ENCODE measurements around the gene FMNL2.

FMNL2 gene

GRCh38 chr2:152406119-152406835 lies 71.3 kb downstream of the FMNL2 start:
- DNase-seq = no peak

DNA sequence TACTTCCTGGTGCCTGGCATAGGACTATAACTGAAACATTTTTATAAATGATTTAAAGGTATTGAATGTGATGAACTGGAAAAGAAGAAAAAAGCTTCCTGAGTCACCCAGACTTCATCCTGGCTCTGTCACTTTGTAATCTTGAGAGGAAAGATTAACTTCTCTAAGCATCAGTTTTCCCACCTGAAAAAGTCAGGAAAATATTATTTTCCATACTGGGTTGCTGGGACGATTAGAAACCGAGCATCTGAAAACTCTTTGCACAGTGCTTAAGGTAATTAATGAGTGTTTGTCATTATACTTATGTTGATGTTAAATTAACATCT lies 71.8 kb downstream of the FMNL2 start:
- DNase-seq = no peak

GRCh38 chr2:152407204-152407721 lies 72.3 kb downstream of the FMNL2 start:
- no peak for DNase-seq

- no peak for DNase-seq
Observed at GRCh38 chr2:152407806-152408205, 72.8 kb downstream of the FMNL2 start.

GRCh38 chr2:152408254-152408653 lies 73.3 kb downstream of the FMNL2 start:
- no peak for DNase-seq

DNA sequence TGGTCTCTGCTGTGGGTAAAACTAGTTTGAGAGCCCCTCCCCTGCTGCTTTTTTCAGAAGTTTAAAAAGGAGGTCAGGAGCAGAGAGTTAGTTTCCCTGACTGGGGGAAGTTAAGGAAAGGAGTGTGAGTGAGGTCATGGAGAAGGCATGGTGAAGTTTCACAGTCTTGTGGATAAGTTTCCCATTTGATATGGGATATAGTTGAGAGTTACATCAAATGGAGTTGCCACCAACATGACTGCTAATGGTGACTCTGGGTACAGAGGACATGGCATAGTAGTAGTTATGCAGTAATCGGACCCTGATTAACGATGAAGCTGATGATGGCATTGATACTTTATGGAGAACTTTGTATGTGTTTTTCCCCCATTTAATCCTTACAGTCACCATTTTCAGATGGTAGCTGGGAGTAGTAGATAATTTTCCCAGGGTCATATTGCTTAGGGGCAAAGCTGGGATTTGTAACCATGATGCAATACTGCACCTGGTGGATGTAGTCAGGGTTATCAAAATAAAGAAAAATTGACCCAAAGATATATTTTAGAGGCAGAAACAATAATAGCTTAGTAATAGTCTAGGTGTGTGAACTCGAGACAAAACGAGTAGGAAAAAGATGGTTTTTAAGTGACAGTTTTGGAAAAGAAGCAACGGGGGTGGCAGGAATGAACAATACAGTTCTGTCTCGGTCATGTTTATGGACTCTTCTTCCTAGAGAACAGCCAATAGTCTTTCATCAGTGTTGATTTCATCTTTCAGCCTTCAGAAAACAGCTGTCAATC lies 74.6 kb downstream of the FMNL2 start:
- no peak for DNase-seq

GRCh38 chr2:152410165-152410597 lies 75.2 kb downstream of the FMNL2 start:
- no peak for DNase-seq

DNA sequence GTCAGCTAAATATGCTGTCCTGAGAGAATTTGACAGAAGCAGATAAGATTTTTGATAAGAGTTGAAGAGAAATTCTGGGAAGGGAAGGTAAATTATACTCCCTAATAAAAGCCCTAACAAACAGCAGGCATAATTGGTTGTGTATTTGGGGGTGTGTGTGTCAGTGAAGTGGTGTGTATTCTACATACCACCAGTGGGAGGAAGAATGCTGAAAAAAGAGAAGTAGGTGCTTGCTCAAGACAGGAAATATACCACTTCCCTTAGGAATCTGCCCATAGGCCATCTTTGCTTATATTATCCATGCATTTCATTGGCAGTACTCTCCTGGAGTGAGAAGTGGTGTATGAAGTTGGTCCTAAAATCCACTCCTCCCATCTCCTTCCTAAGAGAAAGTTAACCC lies 76.2 kb downstream of the FMNL2 start:
- no peak for DNase-seq

DNA sequence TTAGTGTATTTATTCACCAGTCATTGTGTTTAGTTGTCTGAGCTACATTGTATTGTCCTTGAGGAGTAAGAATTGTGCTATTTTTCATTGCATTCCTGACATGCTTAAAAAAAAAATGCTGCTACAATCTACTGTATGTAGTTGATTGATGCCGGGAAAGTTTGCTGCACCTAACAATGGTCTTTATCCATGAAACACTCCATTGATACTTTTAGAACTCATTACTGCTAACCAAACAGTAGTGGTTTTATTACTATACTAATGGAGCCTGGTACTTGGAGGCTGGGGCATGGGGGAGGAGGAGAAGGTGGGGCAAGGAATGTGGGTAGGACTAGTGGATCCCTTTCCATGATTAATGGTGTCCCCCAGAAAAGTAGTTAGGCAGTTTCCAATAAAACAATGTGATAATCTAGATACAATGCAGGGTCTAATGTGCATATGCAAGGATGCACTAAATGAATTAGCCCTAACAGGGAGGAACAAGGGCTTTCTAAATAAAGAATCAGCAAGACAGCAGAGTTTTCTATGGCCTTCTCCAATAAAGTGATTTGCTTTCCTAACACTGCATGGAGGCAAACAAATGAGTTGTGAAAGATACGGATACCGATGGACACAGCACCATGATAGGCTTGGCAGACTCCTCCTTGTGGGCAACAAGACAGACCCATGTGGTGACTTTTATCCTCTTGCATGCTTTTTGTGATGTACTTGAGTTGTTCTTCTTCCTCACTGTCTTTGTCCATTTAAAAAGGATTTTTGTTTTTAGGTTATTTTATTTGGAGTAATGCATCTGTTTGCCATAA lies 78.5 kb downstream of the FMNL2 start:
- DNase-seq = no peak

GRCh38 chr2:152415231-152415642 lies 80.3 kb downstream of the FMNL2 start:
- no peak for DNase-seq

DNA sequence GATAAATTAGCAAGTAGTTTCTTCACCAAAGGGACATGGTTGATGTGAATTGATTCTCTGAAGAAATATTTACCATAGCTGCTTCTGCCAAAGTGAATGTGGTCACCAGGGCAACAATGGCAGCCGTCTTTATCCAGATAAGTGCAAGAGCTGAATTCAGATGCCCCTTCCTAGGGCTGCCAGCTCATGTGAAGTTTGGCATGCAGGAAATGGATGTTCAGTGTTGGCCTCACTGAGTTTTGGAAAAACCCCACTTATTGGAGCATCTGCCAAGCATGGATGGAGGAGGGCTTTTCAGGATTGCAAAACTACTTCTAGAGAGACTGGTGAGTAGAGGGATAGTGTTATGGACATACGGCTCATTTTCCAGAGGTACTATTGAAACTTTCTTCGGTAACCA lies 80.8 kb downstream of the FMNL2 start:
- DNase-seq = no peak

- DNase-seq = no peak
Observed at GRCh38 chr2:152418688-152419087, 83.7 kb downstream of the FMNL2 start.

DNA sequence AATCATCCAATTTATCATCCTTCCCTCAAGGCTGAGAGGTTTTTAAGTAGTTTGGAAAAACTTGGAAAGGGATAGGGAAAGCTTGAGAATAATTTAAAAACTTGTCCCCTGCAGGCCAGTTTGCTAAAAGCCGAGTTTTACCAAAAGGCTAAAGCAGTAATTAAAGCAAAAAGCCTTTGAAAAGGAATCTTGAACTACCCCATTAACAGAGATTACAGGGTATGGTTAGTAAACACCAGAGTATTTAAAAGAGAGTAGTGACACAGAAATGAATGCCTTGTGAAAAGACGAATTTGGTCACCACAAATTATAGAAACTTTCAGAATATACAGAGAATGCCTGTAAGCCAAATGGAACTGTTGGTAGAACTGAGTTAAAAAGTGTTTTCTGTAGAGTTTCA lies 85.0 kb downstream of the FMNL2 start:
- no peak for DNase-seq

- DNase-seq = no peak
Observed at GRCh38 chr2:152420363-152420762, 85.4 kb downstream of the FMNL2 start.

DNA sequence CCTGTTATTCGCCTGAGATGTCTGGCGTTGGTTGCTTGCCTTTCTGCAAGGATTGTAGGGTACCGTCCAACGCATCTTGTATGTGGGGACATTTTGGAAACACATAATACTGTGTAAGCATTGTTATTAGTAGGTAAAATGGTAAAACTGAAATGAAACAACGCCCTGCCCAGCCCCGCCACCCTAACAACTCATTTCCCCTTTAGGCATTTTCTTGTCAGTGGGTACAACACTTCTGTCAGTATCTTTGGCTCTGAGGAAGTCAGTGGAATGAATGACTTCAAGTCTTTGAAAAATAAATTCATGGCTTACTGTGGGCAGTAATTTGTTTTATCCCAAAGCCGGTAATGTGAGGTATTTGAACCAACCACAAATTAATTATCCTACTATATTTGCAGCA lies 86.0 kb downstream of the FMNL2 start:
- DNase-seq = no peak

DNA sequence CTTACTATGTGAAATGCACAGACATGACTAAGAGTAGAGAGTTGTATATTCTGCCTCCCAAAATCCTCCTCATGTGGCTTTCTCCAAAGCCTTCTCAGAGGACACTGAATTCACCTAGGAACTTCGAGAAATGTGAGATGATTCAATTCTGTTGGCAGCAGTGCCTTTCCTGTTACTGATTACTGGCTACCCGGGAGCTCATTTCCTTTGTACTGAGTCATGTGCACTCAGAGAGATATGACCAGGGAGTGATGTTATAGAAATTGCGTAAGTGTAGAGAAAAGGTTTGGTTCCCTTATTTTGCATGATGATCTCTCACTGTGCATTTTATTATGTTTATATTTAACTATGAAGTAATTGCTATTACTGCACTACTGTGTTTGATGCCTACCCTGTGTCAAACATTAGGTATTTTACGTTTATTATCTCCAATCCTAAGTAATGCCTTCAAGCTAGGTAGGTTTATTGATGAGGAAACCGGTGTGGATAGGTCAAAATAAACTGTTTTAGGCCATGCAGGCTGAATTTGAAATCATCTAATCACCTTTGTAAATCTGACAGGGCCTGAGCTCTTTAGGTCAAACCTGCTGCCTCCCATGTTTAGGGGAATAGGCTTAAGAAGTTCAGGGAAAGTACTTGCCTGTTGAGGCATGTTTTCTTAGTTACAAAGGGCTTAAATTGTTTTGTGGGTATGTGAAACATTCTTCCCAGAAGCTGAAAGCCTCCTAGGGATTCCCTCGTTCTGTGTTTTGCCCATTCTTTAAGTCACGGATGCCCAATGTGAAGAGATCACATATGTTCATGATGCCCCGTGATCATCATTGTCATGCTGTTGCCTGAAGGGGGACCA lies 86.8 kb downstream of the FMNL2 start:
- DNase-seq = no peak

DNA sequence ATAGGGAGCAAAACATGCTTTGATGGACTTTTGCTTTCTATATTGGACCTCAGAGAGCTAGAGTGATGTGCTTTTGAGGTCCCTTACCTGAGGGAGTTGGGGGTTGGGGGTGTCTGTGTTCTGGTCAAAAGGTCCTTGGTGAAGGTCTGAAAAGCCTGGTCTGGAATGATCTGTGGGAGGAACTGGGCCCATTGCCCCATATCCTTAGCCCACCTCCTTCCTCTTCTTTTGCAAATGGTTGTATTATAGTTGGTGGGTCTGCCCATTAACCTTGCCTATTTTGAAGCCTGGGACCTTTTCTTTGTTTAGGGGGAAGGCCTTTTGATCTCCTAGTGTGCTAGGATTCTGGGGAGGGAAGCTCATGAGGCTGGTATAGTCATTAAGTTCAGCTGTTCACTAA lies 88.7 kb downstream of the FMNL2 start:
- DNase-seq = no peak

DNA sequence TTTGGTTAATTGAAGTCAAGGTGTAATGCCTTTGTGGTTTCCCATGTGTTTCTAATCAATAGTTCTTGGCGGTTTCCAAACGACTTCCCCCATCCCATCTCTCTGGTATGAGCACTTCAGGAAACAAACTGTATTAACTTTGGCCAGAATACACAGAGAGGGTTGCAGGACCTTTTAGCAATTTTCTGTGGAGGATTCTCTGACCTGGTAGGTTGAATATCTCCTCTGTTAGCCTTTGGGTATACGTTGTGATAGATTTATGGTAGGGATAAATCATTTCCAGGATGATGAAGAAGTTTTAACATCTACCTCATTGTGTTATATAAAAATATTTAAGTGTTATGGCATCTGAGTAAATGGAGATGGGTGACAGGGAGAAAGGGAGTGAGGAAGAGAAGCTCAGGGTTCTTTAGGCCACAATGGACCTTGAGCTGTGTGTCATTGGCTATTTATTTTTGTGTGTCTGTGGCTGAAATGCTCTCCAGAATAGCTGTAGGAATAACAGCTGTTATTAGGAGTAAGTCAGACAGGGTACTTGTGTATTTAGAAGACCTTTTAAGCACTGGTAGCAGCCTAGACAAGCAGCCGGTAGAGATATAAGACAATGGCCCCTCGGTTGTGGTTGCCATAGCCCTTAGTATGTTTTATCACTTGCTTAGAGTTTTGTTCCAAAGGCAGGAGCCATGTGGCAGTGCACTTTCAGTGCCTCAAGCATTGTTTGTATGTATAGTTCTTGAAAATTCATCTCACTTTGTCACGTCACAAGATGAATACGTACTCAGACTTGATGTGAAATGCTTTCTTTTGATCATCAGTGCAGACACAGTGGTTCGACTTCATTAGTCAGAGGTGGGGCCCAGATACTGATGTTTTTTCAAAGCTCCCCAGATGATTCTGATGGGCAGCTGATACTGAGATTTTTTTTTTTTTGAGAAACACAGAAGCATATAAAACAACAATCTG lies 91.1 kb downstream of the FMNL2 start:
- no peak for DNase-seq

DNA sequence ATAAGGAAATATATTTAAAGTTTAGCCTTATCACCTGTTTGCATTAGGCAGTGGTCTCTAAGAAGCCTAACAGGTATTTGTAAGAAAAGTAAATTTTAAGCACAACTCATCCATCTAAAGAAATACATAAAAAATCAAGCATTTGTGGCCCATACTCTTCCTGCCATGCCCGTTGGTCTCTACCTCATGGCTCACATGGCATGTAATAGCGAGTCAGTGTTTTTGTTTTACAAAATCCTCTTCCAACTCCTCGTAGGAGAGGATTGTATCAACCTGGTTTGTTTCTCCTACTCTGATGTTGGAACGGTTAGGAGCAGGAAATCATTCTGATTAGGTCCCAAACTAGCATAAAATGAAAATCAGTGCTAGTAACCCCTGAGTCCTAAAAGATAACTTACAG lies 91.8 kb downstream of the FMNL2 start:
- DNase-seq = no peak

DNA sequence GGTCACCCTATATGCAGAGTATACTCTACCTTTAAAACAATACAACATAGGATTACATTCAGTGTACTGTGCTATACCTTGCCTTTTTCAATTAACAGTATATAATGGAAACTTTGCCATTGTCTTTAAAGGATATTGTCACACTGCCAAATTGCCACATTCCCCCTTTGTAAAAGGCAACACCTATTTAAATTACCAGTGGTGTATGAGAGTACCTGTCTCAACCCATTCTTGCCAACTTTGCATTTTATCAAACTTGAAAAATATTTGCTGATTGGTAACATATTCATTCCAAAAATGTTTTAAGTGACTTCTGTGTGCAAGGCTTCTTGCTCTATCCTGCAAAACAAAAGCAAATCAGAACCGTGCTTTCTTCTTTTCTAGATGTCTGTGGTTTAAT lies 92.9 kb downstream of the FMNL2 start:
- no peak for DNase-seq

DNA sequence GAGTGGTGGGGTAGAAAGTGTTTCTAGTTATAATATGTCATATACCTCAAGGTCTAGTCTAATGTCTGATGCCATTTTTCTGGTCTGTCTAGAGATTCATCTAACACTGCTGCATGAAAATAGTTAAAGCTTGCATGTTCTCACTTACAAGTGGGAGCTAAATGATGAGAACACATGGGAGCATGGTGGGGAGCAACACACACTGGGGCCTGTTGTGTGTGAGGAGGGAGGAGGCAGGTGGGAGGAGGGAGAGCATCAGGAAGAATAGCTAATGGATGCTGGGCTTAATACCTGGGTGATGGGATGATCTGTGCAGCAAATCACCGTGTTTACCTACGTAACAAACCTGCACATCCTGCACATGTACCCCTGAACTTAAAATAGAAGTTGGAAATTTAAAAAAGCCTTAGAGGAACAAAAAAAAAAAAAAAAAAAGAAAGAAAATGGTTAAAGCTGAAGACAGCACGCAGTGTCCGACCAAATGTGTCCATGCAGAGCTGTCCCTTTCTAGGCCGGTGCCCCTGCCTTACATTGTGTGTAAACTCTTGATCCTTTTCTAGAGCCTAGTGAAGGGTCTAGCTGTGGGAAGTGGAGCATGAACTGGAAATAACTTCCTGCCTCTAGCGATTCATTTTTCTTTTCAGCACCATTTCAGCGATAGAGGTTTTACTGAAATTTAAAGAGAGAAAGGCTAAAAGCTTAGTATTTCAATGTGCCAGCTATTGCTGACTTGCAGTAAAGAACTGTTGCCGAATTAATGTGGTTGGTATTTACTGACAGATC lies 94.0 kb downstream of the FMNL2 start:
- DNase-seq = no peak
